Cardiac fibroblast (primary cell): Measurements from ENCODE around the gene UNC5B.

Source experiments
- DNase-seq, 2 donors: peaks; one replicate each; pipeline versions ENCODE4 v3.0.0 to v3.0.0-alpha.2; 2010; ENCODE audit warnings: low read depth in 2 of 2
- H3K4me3 ChIP-seq, 2 donors: replicated peaks in 1 of 2; 1 replicate in 1 of 2; 2 replicates in 1 of 2; pipeline ENCODE4 v1.5.1; 2011; ENCODE audit warnings: low read depth in 2 of 2, low read length in 2 of 2, mild to moderate bottlenecking in 2 of 2, moderate library complexity in 1 of 2
- CTCF ChIP-seq: IDR thresholded peaks from one replicate; pipeline ENCODE4 v1.5.1; 2011; ENCODE audit warnings: low read depth, mild to moderate bottlenecking, low read length, inconsistent platforms

Gene UNC5B

GRCh38 chr10:71205468-71205867 lies 6.9 kb upstream of the UNC5B start:
- no peak overlapping the region for H3K4me3 ChIP-seq
- no peak for TF ChIP-seq CTCF
- DNase-seq, result peak in 1 of 2 donors; percentile 63

DNA sequence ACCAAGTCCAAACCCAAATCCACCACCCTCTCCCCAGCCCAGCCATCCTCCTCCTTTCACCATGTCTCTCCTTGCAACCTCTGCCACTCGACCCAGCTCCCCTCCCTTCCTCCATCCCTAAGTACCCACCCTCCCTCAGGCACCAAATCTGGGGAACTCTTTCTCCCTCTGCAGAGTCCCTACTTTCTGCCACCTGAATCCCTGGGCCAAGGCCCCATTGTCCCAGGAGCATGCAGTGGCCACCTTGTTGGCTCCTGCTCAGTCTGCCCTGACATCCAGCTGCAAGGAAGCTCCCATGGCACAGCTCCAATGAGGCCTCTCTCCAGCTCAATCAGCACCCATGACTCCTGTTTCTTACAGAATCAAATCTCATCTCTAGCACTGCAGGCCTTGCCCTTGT lies 5.5 kb upstream of the UNC5B start:
- no peak for TF ChIP-seq CTCF
- DNase-seq, result no peak
- no peak overlapping the region for H3K4me3 ChIP-seq

DNA sequence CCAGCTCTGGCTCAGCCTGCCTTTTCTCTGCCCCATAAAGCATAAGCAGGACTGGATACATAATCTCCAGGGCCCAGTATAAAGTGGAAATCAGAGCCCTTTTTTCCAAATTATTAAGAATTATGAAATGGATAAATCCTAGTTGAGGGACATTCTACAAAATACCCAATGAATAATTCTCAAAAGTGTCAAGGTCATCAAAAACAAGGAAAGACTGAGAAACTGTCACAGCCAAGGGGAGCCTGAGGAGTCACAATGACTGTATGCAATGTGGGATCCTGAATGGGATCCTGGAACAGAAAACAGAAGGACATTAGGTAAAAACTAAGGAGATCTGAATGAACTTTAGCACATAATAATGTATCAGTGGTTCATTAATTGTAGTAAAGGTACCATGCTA lies 4.8 kb upstream of the UNC5B start:
- H3K4me3 ChIP-seq, result no peak overlapping the region
- no peak for TF ChIP-seq CTCF
- DNase-seq, result no peak

DNA sequence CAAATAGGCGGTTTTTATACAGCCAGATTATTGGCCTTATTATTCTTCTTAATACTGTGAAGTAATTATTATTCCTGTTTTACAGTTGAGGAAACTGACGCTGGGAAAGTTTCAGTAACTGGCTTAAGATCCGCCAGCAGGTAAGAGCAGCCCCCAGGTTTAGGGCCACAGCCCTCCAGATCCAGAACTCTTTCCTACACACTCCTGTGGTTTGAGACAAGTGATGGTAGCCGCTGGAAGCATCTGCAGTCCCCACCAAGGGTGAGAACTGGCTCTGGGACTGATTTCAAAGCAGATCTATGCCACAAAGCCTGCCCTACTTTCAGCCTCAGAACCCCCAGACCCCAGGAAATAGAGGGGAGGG lies 3.0 kb upstream of the UNC5B start:
- TF ChIP-seq CTCF, result no peak
- no peak for DNase-seq
- no peak overlapping the region for H3K4me3 ChIP-seq

DNA sequence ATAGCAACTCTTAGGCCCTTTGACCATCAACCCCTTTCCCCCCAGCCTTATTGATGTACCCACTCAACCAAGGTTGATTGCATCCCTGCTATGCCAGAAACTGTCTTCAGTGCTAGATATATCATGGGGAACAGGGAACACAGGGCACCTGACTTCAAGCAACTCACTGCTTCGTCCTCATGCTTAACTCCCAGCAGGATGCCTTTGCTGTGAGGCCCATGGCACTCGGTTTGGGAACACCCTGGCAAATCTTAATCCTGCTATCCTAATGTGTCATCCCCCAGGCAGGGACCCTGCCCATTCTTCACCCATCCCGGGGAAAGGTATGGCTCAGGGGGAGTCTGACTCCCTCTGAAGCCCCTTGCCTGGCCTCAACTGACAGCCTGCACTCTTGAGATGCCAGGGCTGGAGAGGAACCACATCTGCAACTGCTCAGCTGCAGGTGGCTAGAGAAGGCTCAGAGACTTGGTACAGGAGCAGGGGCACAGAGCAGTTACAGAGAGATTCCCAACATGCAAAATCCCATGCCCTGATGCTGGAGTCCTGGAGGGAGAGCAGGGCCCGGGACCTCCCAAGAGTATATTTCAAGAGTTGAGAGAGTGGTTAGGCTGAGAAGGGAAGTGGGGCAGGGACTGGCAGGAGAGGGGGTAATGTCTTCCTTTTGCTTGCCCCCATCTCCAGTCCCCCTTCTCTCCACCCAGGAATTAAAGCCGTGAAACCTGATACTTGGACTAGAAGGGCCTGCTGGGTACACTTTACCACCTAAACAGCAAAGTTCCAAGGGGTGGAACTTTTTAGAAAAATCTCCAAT lies 2.4 kb upstream of the UNC5B start:
- DNase-seq, result no peak
- TF ChIP-seq CTCF, result no peak
- no peak overlapping the region for H3K4me3 ChIP-seq

- DNase-seq, result no peak
- no peak for TF ChIP-seq CTCF
- H3K4me3 ChIP-seq, result no peak overlapping the region
These were observed 1.9 kb upstream of the UNC5B start for GRCh38 chr10:71210542-71210871.

GRCh38 chr10:71211053-71211452 lies 1.3 kb upstream of the UNC5B start:
- TF ChIP-seq CTCF, result no peak
- no peak overlapping the region for H3K4me3 ChIP-seq
- no peak for DNase-seq
